IPS-15b (cell line): ENCODE results near the gene ACOD1.

Experiments used
- H3K27me3 ChIP-seq: one replicate; pipeline ENCODE4 v1.6.1; 2013; ENCODE audit warnings: low read length; ENCODE audit not compliant: control insufficient read depth, insufficient read depth
- H3K36me3 ChIP-seq: one replicate; pipeline ENCODE4 v1.6.1; 2013; ENCODE audit warnings: low read length; ENCODE audit not compliant: control insufficient read depth, insufficient read depth
- H3K4me1 ChIP-seq: one replicate; pipeline ENCODE4 v1.6.1; 2013; ENCODE audit warnings: mild to moderate bottlenecking, low read length; ENCODE audit not compliant: control insufficient read depth, insufficient read depth
- H3K4me3 ChIP-seq: one replicate; pipeline ENCODE4 v1.5.1; 2013; ENCODE audit warnings: low read depth, low read length
- H3K9ac ChIP-seq: one replicate; pipeline ENCODE4 v1.6.1; 2013; ENCODE audit warnings: low read depth, mild to moderate bottlenecking, low read length
- H3K9me3 ChIP-seq: one replicate; pipeline ENCODE4 v1.6.1; 2013; ENCODE audit warnings: mild to moderate bottlenecking, low read length; ENCODE audit not compliant: control insufficient read depth, insufficient read depth

The ACOD1 gene

GRCh38 chr13:76993021-76993420, 44.7 kb downstream of the ACOD1 start:
- no peaks in the 10 kb centered on the region for H3K9me3 ChIP-seq
- no peaks in the 10 kb centered on the region for H3K36me3 ChIP-seq
- no peaks in the 10 kb centered on the region for H3K4me1 ChIP-seq
- H3K9ac ChIP-seq: no peak overlapping the region
- peak overlapping the region; percentile 87 for H3K4me3 ChIP-seq
- H3K27me3 ChIP-seq: peaks cover 3% of the 10 kb centered on the region

GRCh38 chr13:76993473-76993872, 45.2 kb downstream of the ACOD1 start:
- Histone ChIP-seq H3K36me3 (no peaks in the 10 kb centered on the region), H3K27me3 (peaks cover 3% of the 10 kb centered on the region), H3K4me3 (no peak overlapping the region), H3K9me3 (no peaks in the 10 kb centered on the region), H3K9ac (no peak overlapping the region), H3K4me1 (no peaks in the 10 kb centered on the region)

- Histone ChIP-seq H3K4me1 (no peaks in the 10 kb centered on the region), H3K27me3 (peaks cover 3% of the 10 kb centered on the region), H3K4me3 (no peak overlapping the region), H3K36me3 (no peaks in the 10 kb centered on the region), H3K9me3 (no peaks in the 10 kb centered on the region), H3K9ac (no peak overlapping the region)
Measured at GRCh38 chr13:76994281-76994680, 46.0 kb downstream of the ACOD1 start.

GRCh38 chr13:77000475-77000874, 52.2 kb downstream of the ACOD1 start:
- Histone ChIP-seq H3K9ac (no peak overlapping the region), H3K4me1 (no peaks in the 10 kb centered on the region), H3K9me3 (no peaks in the 10 kb centered on the region), H3K4me3 (no peak overlapping the region), H3K27me3 (no peaks in the 10 kb centered on the region), H3K36me3 (no peaks in the 10 kb centered on the region)

- H3K9ac ChIP-seq: no peak overlapping the region
- no peaks in the 10 kb centered on the region for H3K27me3 ChIP-seq
- H3K36me3 ChIP-seq: no peaks in the 10 kb centered on the region
- no peaks in the 10 kb centered on the region for H3K4me1 ChIP-seq
- H3K4me3 ChIP-seq: no peak overlapping the region
- no peaks in the 10 kb centered on the region for H3K9me3 ChIP-seq
Measured at GRCh38 chr13:77001540-77001939, 53.2 kb downstream of the ACOD1 start.

- Histone ChIP-seq H3K4me1 (no peaks in the 10 kb centered on the region), H3K9me3 (no peaks in the 10 kb centered on the region), H3K9ac (no peak overlapping the region), H3K36me3 (no peaks in the 10 kb centered on the region), H3K27me3 (no peaks in the 10 kb centered on the region), H3K4me3 (no peak overlapping the region)
Measured at GRCh38 chr13:77001963-77002587, 53.8 kb downstream of the ACOD1 start.

GRCh38 chr13:77002590-77003190, 54.4 kb downstream of the ACOD1 start:
- Histone ChIP-seq H3K9me3 (no peaks in the 10 kb centered on the region), H3K9ac (no peak overlapping the region), H3K27me3 (no peaks in the 10 kb centered on the region), H3K36me3 (no peaks in the 10 kb centered on the region), H3K4me3 (no peak overlapping the region), H3K4me1 (no peaks in the 10 kb centered on the region)
